GM19239 (cell line): ENCODE data around the gene SHISAL2A.

Experiments used
- DNase-seq: peaks from one replicate; pipeline ENCODE4 v3.0.0; 2011; ENCODE audit warnings: low spot score; ENCODE audit not compliant: insufficient read length
- FAIRE-seq: peaks from 2 replicates; lab custom pipeline; 2011; peaks lifted over from hg19 to GRCh38; lab: Jason Lieb, UNC

The SHISAL2A gene

GRCh38 chr1:52632732-52633290, at the start of gene SHISAL2A:
TSS of gene SHISAL2A (plus strand) at chr1:52633168. CDS start at chr1:52633494, 326 bp downstream.
- no peak for FAIRE-seq
- peak; percentile 30 for DNase-seq

DNA sequence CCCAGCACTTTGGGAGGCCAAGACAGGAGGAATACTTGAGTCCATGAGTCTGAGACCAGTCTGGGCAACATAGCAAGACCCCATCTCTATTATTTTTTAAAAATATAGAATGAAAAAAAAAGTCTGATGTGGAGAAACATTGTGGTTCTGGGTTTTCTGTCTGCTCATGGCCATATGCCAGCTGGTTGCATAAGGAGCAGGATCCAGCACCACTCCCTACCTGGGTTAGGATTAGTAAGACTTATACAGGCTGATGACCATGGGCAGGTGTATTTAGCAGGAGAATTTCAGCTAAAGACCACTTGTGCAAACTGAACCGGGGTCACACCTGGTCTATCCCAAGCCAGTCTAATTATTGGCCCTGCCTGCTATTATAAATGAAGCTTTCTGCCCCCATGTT, 47.5 kb upstream of the SHISAL2A start:
- FAIRE-seq, result no peak
- DNase-seq, result no peak

- FAIRE-seq (no peak), DNase-seq (no peak)
These were observed 44.9 kb upstream of the SHISAL2A start for GRCh38 chr1:52588027-52588426.

DNA sequence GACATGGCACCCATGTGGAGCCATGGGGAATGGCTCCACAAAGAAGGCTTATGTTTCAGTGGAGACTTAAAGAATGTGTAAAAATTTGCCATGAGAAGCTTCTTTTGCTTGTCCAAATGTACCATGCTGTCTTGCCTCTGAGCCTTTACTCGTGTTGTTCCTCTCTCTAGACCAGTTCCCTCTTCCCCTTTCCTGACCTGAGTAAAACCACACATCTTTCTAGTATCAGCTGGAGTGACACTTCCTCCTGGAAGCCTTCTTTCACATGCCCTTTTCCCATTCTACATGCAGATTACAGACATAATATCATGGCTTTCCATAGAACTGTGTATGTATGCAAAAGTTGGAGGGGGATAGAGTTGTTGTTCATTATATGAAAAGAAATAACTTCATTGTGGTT, 44.4 kb upstream of the SHISAL2A start:
- FAIRE-seq, result no peak

GRCh38 chr1:52590266-52590665, 42.7 kb upstream of the SHISAL2A start:
- FAIRE-seq, result no peak
- DNase-seq, result no peak

More for the DNA sequence above, 44.4 kb upstream of the SHISAL2A start:
- no peak for DNase-seq

- no peak for DNase-seq
- no peak for FAIRE-seq
These were observed 40.2 kb upstream of the SHISAL2A start for GRCh38 chr1:52592637-52593323.

GRCh38 chr1:52593495-52593894, 39.5 kb upstream of the SHISAL2A start:
- DNase-seq (no peak), FAIRE-seq (no peak)

DNA sequence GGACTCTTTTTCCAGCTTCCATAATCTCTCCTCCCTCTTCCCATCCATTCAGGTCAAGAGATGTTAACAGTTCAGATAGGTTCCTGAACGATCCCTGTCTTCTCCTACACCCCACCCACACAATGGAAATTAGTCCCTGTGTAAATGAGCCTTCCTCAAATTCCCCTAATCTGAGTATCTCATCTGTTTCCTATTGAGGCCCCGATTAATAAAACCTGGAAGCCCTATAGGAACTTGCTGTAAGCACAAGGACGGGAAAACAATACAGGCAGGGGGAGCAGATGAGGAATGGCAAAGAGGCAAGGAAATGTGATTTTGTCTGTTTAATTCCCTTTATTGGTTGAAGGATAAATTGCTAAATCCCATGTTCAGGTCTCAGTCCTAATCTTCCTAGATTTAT, 37.9 kb upstream of the SHISAL2A start:
- DNase-seq (no peak), FAIRE-seq (no peak)

DNA sequence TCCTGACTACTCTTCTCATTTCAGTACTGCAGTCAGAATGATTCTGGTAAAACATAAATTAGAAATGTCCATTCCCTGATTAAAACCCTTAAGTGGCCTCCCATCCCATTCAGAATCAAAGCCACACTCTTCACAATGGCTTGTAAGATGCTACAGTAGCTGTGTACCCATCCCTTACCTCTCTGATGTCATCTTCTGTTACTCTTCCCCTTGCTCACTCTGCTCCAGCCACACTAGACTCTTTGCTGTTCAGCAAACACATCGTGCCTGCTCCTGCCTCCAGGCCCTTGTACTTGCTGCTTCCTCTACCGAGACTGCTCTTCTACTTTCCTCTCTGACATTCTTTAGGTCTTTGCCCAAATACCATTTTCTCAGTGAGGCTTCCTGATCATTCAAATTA, 35.1 kb upstream of the SHISAL2A start:
- DNase-seq, result no peak
- no peak for FAIRE-seq

- no peak for FAIRE-seq
These were observed 34.2 kb upstream of the SHISAL2A start for GRCh38 chr1:52598729-52599128.

GRCh38 chr1:52599236-52599635, 33.7 kb upstream of the SHISAL2A start:
- FAIRE-seq, result no peak
- DNase-seq, result no peak

More at GRCh38 chr1:52598729-52599128, 34.2 kb upstream of the SHISAL2A start:
- DNase-seq, result no peak

GRCh38 chr1:52600533-52601179, 32.3 kb upstream of the SHISAL2A start:
- DNase-seq, result no peak
- no peak for FAIRE-seq

GRCh38 chr1:52601519-52601918, 31.4 kb upstream of the SHISAL2A start:
- DNase-seq (no peak), FAIRE-seq (no peak)

DNA sequence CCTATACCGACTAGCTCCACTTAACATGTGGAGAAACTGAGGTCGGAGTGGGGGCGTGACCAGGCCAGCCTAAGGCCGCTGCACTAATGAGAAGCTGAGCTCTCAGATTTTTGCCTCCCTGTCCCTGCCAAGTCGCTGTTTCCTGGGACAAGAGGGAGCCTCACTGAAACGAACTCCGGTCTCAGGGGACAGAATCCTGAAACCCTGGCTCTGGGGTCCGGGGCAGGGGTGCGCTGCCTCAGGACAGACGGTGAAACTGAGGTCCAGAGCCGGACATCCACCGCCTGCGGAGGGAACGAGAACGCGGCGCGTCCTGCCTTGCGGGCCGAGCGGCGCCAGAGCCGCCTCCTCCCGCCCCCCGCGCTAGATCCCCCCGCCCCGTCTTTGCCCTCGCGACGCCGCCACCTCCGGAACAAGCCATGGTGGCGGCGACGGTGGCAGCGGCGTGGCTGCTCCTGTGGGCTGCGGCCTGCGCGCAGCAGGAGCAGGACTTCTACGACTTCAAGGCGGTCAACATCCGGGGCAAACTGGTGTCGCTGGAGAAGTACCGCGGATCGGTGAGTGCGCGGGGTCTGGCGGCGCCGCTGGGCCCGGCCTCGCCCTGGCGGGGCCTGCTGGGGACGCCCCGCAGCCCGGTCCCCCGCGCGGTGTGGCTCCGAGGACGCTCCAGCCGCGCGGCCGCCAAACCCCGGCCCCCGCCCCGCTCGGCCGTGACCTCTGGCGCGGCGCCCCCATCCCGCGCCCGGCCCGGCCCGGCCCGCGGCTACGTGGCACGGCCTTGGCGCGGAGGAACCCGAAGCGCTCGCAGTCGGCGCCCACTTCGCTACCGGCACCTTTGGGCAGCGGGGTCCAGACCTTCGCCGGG, 30.7 kb upstream of the SHISAL2A start, which contains the start of gene GPX7:
TSS of gene GPX7 (plus strand) at position 381 of the 865 bp plus-strand sequence. CDS start at position 420, 39 bp downstream.
- peak; percentile 69 for DNase-seq
- FAIRE-seq, result no peak

DNA sequence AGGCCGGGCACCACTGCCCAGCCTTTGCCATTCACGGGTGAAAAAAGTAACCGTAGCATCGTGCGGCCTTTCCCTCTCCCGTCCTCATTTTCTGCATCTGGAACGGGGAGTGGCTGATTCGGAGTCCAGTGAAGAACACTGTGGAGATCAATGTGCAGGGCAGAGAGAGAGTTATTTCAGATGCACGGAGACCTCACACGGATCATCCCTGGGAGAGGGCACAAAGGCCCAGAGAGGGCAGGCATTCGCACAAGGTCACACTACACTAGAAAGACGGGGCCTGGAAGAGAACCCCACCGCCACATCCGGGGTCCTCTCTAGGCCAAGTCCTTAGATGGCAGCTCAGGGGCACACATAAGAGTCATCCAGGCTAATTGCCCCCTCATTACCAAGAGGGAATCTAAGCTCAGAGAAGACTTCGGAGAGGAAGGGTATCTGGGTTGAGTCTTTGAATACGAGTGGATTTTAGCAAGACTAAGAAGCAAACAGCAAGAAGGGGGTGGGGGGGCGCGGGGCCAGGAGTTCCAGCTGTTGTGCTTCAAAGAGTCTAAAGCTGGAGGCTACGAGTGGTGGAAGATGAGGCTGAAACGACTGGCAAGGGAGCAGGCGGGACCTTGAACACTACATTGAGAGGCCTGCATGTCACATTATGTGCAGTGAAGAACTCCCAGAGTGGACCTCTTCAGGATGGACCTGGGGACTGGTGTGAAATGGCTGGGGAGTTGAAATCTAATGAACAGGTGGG, 29.9 kb upstream of the SHISAL2A start:
- no peak for DNase-seq
- FAIRE-seq, result no peak

- DNase-seq, result no peak
- peak; percentile 47 for FAIRE-seq
These were observed 29.3 kb upstream of the SHISAL2A start for GRCh38 chr1:52603630-52604029.

DNA sequence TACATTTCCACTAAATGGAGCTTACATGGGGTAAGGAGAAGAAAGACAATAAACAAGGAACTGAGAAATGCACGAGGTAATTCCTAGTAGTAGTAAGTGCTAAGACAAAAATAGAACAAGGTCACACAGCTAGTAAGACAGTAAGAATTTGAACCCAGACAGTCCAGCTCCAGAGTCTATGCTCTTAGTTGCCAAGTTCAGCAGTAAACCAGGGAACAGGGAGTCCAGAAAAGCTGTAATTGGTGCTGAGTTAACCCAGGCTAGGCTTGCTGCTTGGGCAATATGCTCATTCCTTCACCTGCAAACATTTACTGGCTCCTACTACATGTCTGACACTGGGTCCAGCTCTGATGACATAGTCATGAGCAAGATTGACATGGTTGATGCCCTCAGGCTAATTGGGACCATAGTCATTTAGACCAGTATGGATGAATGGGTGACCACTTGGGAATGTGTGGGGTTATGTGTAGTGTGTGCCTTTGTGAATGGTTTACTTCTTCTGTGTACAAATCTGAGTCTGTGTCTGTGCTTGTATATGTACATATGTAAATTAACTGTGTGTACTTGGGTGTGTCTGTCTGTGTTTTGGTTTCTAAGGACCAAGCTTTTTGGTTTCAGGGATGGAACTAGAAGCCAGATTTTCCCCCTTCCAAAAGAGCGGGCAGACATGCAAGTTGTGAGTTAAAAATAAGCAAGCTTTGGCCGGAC, 28.8 kb upstream of the SHISAL2A start:
- DNase-seq (no peak), FAIRE-seq (no peak)

- DNase-seq (no peak), FAIRE-seq (no peak)
These were observed 19.2 kb upstream of the SHISAL2A start for GRCh38 chr1:52613636-52614373.

DNA sequence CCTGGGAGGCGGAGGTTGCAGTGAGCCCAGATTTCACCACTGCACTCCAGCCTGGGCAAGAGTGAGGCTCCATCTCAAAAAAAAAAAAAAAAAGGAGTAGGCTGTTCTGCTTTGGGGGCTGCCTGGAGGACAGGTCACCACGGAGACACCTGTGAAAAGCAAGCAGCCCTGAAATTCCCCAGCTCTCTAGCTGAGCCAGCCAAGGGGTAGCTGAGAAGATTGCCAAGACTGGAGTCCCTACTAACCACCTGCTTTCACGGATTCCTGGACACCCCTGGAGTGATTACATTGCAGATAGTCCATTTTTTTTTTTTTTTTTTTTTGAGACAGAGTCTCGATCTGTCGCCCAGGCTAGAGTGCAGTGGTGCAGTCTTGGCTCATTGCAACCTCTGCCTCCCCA, 18.3 kb upstream of the SHISAL2A start:
- DNase-seq (no peak), FAIRE-seq (no peak)
